IMR-90 (cell line): ENCODE measurements around the gene NOVA2. TPM values are rescaled to one million over a fixed set of nuclear protein-coding genes. Genes with fewer than 3 reads are reported as not detected.

ENCODE experiments used
- ATAC-seq: fragments of 200-7000 bp; cut with Tn5 transposase; 2 replicates; pipeline ENCODE4 v1.9.1; 2020; ENCODE audit warnings: low read depth, mild to moderate bottlenecking, moderate library complexity
- BruUV-seq: library from RNA; stranded (reverse); fragments of 400-500 nt; replicated peaks from 2 replicates; lab custom pipeline; 2021; lab: Mats Ljungman, UMichigan
- CTCF ChIA-PET: fragments of 300-600 bp; formaldehyde crosslinking; extraction: SDS; loops from one replicate; lab custom pipeline; 2021; ENCODE audit warnings: antibody characterized with exemption; lab: Yijun Ruan, JAX
- POLR2A ChIA-PET: fragments of 300-600 bp; sonication (Branson Sonifier 250); formaldehyde crosslinking; loops from one replicate; lab custom pipeline; 2022; ENCODE audit warnings: antibody characterized with exemption; ENCODE audit not compliant: unreplicated experiment; lab: Charles Lee
- DNase-seq: peaks from one replicate; pipeline ENCODE4 v3.0.0; 2013
- H2AFZ ChIP-seq: replicated peaks from 2 replicates; pipeline ENCODE3; 2013; ENCODE audit warnings: low read length, mild to moderate bottlenecking; ENCODE audit not compliant: poor library complexity
- H2AK5ac ChIP-seq: 2 replicates; pipeline ENCODE4 v1.6.1; 2013; ENCODE audit warnings: low read depth, low read length, inconsistent platforms
- H2AK9ac ChIP-seq: replicated peaks from 2 replicates; pipeline ENCODE3; 2013; ENCODE audit warnings: mild to moderate bottlenecking, low read depth, low read length, moderate library complexity; ENCODE audit not compliant: poor library complexity
- H2BK120ac ChIP-seq: 2 replicates; pipeline ENCODE4 v1.6.1; 2013; ENCODE audit warnings: low read depth, low read length, inconsistent platforms
- H2BK15ac ChIP-seq: 3 replicates; pipeline ENCODE4 v1.6.1; 2013; ENCODE audit warnings: low read depth, low read length, inconsistent platforms
- H2BK20ac ChIP-seq: 2 replicates; pipeline ENCODE4 v1.6.1; 2013; ENCODE audit warnings: low read depth, mild to moderate bottlenecking, inconsistent platforms, low read length, moderate library complexity
- H2BK5ac ChIP-seq: 2 replicates; pipeline ENCODE4 v1.6.1; 2013; ENCODE audit warnings: mild to moderate bottlenecking, low read depth, low read length, inconsistent platforms; ENCODE audit not compliant: poor library complexity, severe bottlenecking
- H3K14ac ChIP-seq: replicated peaks from 2 replicates; pipeline ENCODE4 v1.6.1; 2013; ENCODE audit warnings: low read depth, low read length, inconsistent platforms
- H3K18ac ChIP-seq: 2 replicates; pipeline ENCODE4 v1.6.1; 2013; ENCODE audit warnings: low read depth, low read length, control low read depth
- H3K23ac ChIP-seq: 2 replicates; pipeline ENCODE4 v1.6.1; 2013; ENCODE audit warnings: low read depth, low read length, inconsistent platforms
- H3K27ac ChIP-seq: 2 replicates; pipeline ENCODE4 v1.5.1; 2013; ENCODE audit warnings: mild to moderate bottlenecking, control low read depth, low read length; ENCODE audit not compliant: insufficient read depth
- H3K27me3 ChIP-seq: 2 replicates; pipeline ENCODE4 v1.6.1; 2013; ENCODE audit warnings: low read length; ENCODE audit not compliant: control insufficient read depth, insufficient read depth
- H3K36me3 ChIP-seq: 2 replicates; pipeline ENCODE4 v1.6.1; 2013; ENCODE audit warnings: low read length, mixed read lengths; ENCODE audit not compliant: control insufficient read depth, insufficient read depth
- H3K4ac ChIP-seq: 2 replicates; pipeline ENCODE4 v1.6.1; 2013; ENCODE audit warnings: low read depth, low read length, inconsistent platforms
- H3K4me1 ChIP-seq: 2 replicates; pipeline ENCODE4 v1.6.1; 2013; ENCODE audit warnings: low read length, mixed read lengths; ENCODE audit not compliant: control insufficient read depth, insufficient read depth
- H3K4me2 ChIP-seq: 2 replicates; pipeline ENCODE4 v1.6.1; 2013; ENCODE audit warnings: low read depth, mild to moderate bottlenecking, control low read depth, low read length, moderate library complexity
- H3K4me3 ChIP-seq: 2 replicates; pipeline ENCODE4 v1.5.1; 2013; ENCODE audit warnings: low read depth, mild to moderate bottlenecking, control low read depth, low read length, moderate library complexity; ENCODE audit not compliant: insufficient read depth
- H3K56ac ChIP-seq: 2 replicates; pipeline ENCODE4 v1.6.1; 2013; ENCODE audit warnings: low read length, inconsistent platforms; ENCODE audit not compliant: insufficient read depth; ENCODE audit errors: extremely low read depth
- H3K79me1 ChIP-seq, 2 experiments: 2 replicates each; pipeline ENCODE4 v1.6.1; 2013; ENCODE audit warnings: low read length in 2 of 2, inconsistent platforms in 1 of 2, low read depth in 1 of 2
- H3K9ac ChIP-seq: 2 replicates; pipeline ENCODE4 v1.6.1; 2013; ENCODE audit warnings: low read depth, low read length, control low read depth
- H3K9me1 ChIP-seq: 2 replicates; pipeline ENCODE4 v1.6.1; 2013; ENCODE audit warnings: low read length, inconsistent platforms; ENCODE audit not compliant: insufficient read depth
- H3K9me3 ChIP-seq: 2 replicates; pipeline ENCODE4 v1.6.1; 2013; ENCODE audit warnings: low read length; ENCODE audit not compliant: control insufficient read depth, insufficient read depth
- H4K20me1 ChIP-seq: 2 replicates; pipeline ENCODE4 v1.6.1; 2013; ENCODE audit warnings: low read length, inconsistent platforms; ENCODE audit not compliant: insufficient read depth
- H4K5ac ChIP-seq: 2 replicates; pipeline ENCODE4 v1.6.1; 2013; ENCODE audit warnings: mild to moderate bottlenecking, low read depth, low read length, control low read depth
- H4K8ac ChIP-seq, 2 experiments: 2 replicates each; pipeline ENCODE4 v1.6.1; 2013; ENCODE audit warnings: low read depth in 2 of 2, low read length in 2 of 2, control low read depth in 1 of 2, inconsistent platforms in 1 of 2
- H4K91ac ChIP-seq: 2 replicates; pipeline ENCODE4 v1.6.1; 2013; ENCODE audit warnings: low read depth, low read length, inconsistent platforms; ENCODE audit not compliant: insufficient read depth
- BHLHE40 ChIP-seq: fragments of 150-350 bp; IDR thresholded peaks from 2 replicates; pipeline ENCODE4 v1.6.1; 2016; ENCODE audit warnings: mild to moderate bottlenecking, low read depth, low read length
- CEBPB ChIP-seq: IDR thresholded peaks from 2 replicates; pipeline ENCODE4 v1.6.1; 2012; ENCODE audit warnings: low read depth, low read length, improper control_type of control experiment
- CTCF ChIP-seq: conservative IDR thresholded peaks from 2 replicates; pipeline ENCODE4 v1.5.1; 2012; ENCODE audit warnings: mild to moderate bottlenecking, low read depth, low read length, improper control_type of control experiment
- ELK1 ChIP-seq: fragments of 150-350 bp; IDR thresholded peaks from 2 replicates; pipeline ENCODE4 v1.6.1; 2016; ENCODE audit warnings: low read depth, mild to moderate bottlenecking, low read length, moderate library complexity, borderline replicate concordance
- FOS ChIP-seq: fragments of 150-350 bp; IDR thresholded peaks from 2 replicates; pipeline ENCODE4 v1.6.1; 2016; ENCODE audit warnings: low read depth, low read length
- MAFK ChIP-seq: IDR thresholded peaks from 2 replicates; pipeline ENCODE4 v1.6.1; 2012; ENCODE audit warnings: low read depth, low read length, improper control_type of control experiment
- MAZ ChIP-seq: IDR thresholded peaks from 2 replicates; pipeline ENCODE4 v1.6.1; 2012; ENCODE audit warnings: low read depth, mild to moderate bottlenecking, low read length, improper control_type of control experiment, moderate library complexity, borderline replicate concordance
- MXI1 ChIP-seq: IDR thresholded peaks from 2 replicates; pipeline ENCODE4 v1.6.1; 2012; ENCODE audit warnings: low read depth, mild to moderate bottlenecking, low read length, moderate library complexity, borderline replicate concordance
- NFE2L2 ChIP-seq: fragments of 150-350 bp; IDR thresholded peaks from 2 replicates; pipeline ENCODE4 v1.6.1; 2016; ENCODE audit warnings: low read depth, mild to moderate bottlenecking, low read length
- RFX5 ChIP-seq: IDR thresholded peaks from 2 replicates; pipeline ENCODE4 v1.8.0; 2012; ENCODE audit warnings: low read depth, mild to moderate bottlenecking, low read length, moderate library complexity
- SMC3 ChIP-seq: fragments of 150-350 bp; IDR thresholded peaks from 2 replicates; pipeline ENCODE4 v1.6.1; 2016; ENCODE audit warnings: low read depth, mild to moderate bottlenecking, antibody characterized with exemption, low read length, moderate library complexity
- USF2 ChIP-seq: fragments of 150-350 bp; IDR thresholded peaks from 2 replicates; pipeline ENCODE4 v1.6.1; 2017; ENCODE audit warnings: mild to moderate bottlenecking, antibody characterized with exemption, low read length, low read depth
- WGBS, 2 experiments: methylation state at CpG; one replicate each; pipeline versions ENCODE4 v1.1.5 to v1.1.7; 2013; ENCODE audit warnings: missing lambda C conversion rate in 2 of 2; ENCODE audit not compliant: insufficient read length in 1 of 2; ENCODE audit errors: extremely low coverage in 2 of 2; 5-methylcytosine and 5-hydroxymethylcytosine counted together
- dilution Hi-C: fragments of 300-500 bp; cut with HindIII; formaldehyde crosslinking; loops from one replicate; pipeline ENCODE4 v1.14.3; 2018; ENCODE audit warnings: low sequenced_read_pairs; ENCODE audit not compliant: unreplicated experiment
- in situ Hi-C: fragments of 300-500 bp; cut with MboI; formaldehyde crosslinking; loops from 3 replicates; pipeline ENCODE4 v1.14.3; 2019; ENCODE audit warnings: low sequenced_read_pairs, inconsistent platforms, mixed read lengths
- intact Hi-C: fragments of 100-400 bp; cut with micrococcal nuclease; formaldehyde crosslinking; loops from 2 replicates; pipeline ENCODE4 v1.10.0; 2022
- polyA plus RNA-seq, 3 experiments: library from polyadenylated mRNA; depleted of rRNA; stranded (reverse); fragments of >200 nt; gene quantifications; 2 replicates each; pipeline ENCODE4 v1.2.3, GENCODE V29; 2012; ENCODE audit warnings: low replicate concordance in 1 of 3
- total RNA-seq: library from RNA; depleted of rRNA; stranded (reverse); fragments of >200 nt; gene quantifications from 2 replicates; pipeline ENCODE4 v1.2.3, GENCODE V29; 2012

Gene NOVA2
- total and polyA plus RNA-seq, 2 of the 4 experiments (the other 2 are of a cell fraction) = 0.03 TPM; not detected in 1

- H3K9ac ChIP-seq = no peak overlapping the region
- H3K79me1 ChIP-seq = no peaks in the 10 kb centered on the region
- H2AK5ac ChIP-seq = no peak overlapping the region
- H2BK120ac ChIP-seq = no peak overlapping the region
- ATAC-seq = no peak
- intact Hi-C loops (no loop called here), in situ Hi-C loops (no loop called here), dilution Hi-C loops (no loop called here)
- DNase-seq = no peak
- H3K4ac ChIP-seq = no peak overlapping the region
- H2BK5ac ChIP-seq = no peak overlapping the region
- H3K27me3 ChIP-seq = peaks cover 23% of the 10 kb centered on the region
- H4K5ac ChIP-seq = no peak overlapping the region
- WGBS, 2 experiments = 31% methylated on average over 2 of the region's 2 CpGs; no CpG with 5 or more reads in 1 of the 2 experiments
- no peak overlapping the region for H3K18ac ChIP-seq
- no peaks in the 10 kb centered on the region for H3K9me1 ChIP-seq
- H2BK15ac ChIP-seq = no peak overlapping the region
- H3K23ac ChIP-seq = no peak overlapping the region
- no TSS peak for BruUV-seq
- H3K4me2 ChIP-seq = no peak overlapping the region
- no peak overlapping the region for H4K91ac ChIP-seq
- no peaks in the 10 kb centered on the region for H3K9me3 ChIP-seq
- H3K4me3 ChIP-seq = no peak overlapping the region
- H3K4me1 ChIP-seq = no peaks in the 10 kb centered on the region
- no peak overlapping the region for H2BK20ac ChIP-seq
- no peak overlapping the region for H3K14ac ChIP-seq
- CTCF ChIA-PET = no interaction called here
- POLR2A ChIA-PET = no interaction called here
- H4K20me1 ChIP-seq = no peaks in the 10 kb centered on the region
- TF ChIP-seq FOS (no peak), MAFK (no peak), MAZ (no peak), RFX5 (no peak), USF2 (no peak), ELK1 (no peak), CEBPB (no peak), CTCF (no peak), SMC3 (no peak), NFE2L2 (no peak), MXI1 (no peak), BHLHE40 (no peak)
- H4K8ac ChIP-seq = no peak overlapping the region
- no peak overlapping the region for H2AK9ac ChIP-seq
- H2AFZ ChIP-seq = no peak overlapping the region
- H3K36me3 ChIP-seq = no peaks in the 10 kb centered on the region
- no peak overlapping the region for H3K56ac ChIP-seq
- no peak overlapping the region for H3K27ac ChIP-seq
Measured at GRCh38 chr19:45981350-45981749, 7.7 kb upstream of the NOVA2 start.
